Smooth muscle cell (in vitro differentiated cells): ENCODE measurements around the gene ZBTB20. TPM values are rescaled to one million over a fixed set of nuclear protein-coding genes. Genes with fewer than 3 reads are reported as not detected.

Experiments
- DNase-seq: peaks from one replicate; lab custom pipeline; 2025; ENCODE audit not compliant: unreplicated experiment; lab: John Stamatoyannopoulos, UW
- H2AFZ ChIP-seq: fragments of 200-600 bp; sonication (generic); 2 replicates; pipeline ENCODE4 v1.6.0; 2016; ENCODE audit warnings: antibody characterized with exemption, low read depth, mild to moderate bottlenecking
- H3F3A ChIP-seq: fragments of 200-600 bp; sonication (generic); 2 replicates; pipeline ENCODE4 v1.6.0; 2017; ENCODE audit warnings: antibody characterized with exemption, low read depth
- H3K27ac ChIP-seq: fragments of 200-600 bp; sonication (generic); 2 replicates; pipeline ENCODE4 v1.5.1; 2016; ENCODE audit warnings: low read depth, mild to moderate bottlenecking
- H3K27me3 ChIP-seq: fragments of 200-600 bp; sonication (generic); 2 replicates; pipeline ENCODE4 v1.6.1; 2016; ENCODE audit warnings: low read depth, mild to moderate bottlenecking
- H3K36me3 ChIP-seq: fragments of 200-600 bp; sonication (generic); 2 replicates; pipeline ENCODE4 v1.5.1; 2016; ENCODE audit warnings: low read depth
- H3K4me1 ChIP-seq: fragments of 200-600 bp; sonication (generic); 2 replicates; pipeline ENCODE4 v1.5.1; 2016; ENCODE audit warnings: low read depth
- H3K4me2 ChIP-seq: fragments of 200-600 bp; sonication (generic); 2 replicates; pipeline ENCODE4 v1.6.0; 2016; ENCODE audit warnings: mild to moderate bottlenecking
- H3K4me3 ChIP-seq: fragments of 200-600 bp; sonication (generic); 2 replicates; pipeline ENCODE4 v1.5.1; 2016; ENCODE audit warnings: mild to moderate bottlenecking
- H3K79me2 ChIP-seq: fragments of 200-600 bp; sonication (generic); 2 replicates; pipeline ENCODE4 v1.6.0; 2016; ENCODE audit warnings: low read depth, mild to moderate bottlenecking
- H3K9ac ChIP-seq: fragments of 200-600 bp; sonication (generic); 2 replicates; pipeline ENCODE4 v1.6.0; 2016; ENCODE audit warnings: low read depth
- H3K9me3 ChIP-seq: fragments of 200-600 bp; sonication (generic); replicated peaks from 2 replicates; pipeline ENCODE4 v1.5.1; 2016; ENCODE audit warnings: low read depth
- H4K20me1 ChIP-seq: fragments of 200-600 bp; sonication (generic); 2 replicates; pipeline ENCODE4 v1.6.0; 2016; ENCODE audit warnings: low read depth
- WGBS: methylation state at CpG from one replicate; pipeline ENCODE4 v1.1.7; 2016; ENCODE audit warnings: low lambda C conversion rate; 5-methylcytosine and 5-hydroxymethylcytosine counted together
- polyA plus RNA-seq: library from polyadenylated mRNA; unstranded; fragments of >200 nt; fragmentation: Nextera tagmentation; extraction: Ambion mirVana; gene quantifications from 2 replicates; pipeline ENCODE4 v1.2.1, GENCODE V29; 2016
- total RNA-seq: library from RNA; depleted of rRNA; stranded (reverse); fragments of >200 nt; gene quantifications from 2 replicates; pipeline ENCODE4 v1.2.3, GENCODE V29; 2014
- TF ChIP-seq, protein P1 (sequence below): fragments of 200-600 bp; sonication (generic); IDR thresholded peaks from 2 replicates; pipeline ENCODE4 v1.5.1; 2017; ENCODE audit warnings: borderline replicate concordance, mild to moderate bottlenecking, antibody characterized with exemption; ENCODE audit not compliant: insufficient read depth, poor library complexity, severe bottlenecking

ZBTB20 gene
- total and polyA plus RNA-seq, 2 experiments from 2014 or later = 4.9 to 6.8 TPM

DNA sequence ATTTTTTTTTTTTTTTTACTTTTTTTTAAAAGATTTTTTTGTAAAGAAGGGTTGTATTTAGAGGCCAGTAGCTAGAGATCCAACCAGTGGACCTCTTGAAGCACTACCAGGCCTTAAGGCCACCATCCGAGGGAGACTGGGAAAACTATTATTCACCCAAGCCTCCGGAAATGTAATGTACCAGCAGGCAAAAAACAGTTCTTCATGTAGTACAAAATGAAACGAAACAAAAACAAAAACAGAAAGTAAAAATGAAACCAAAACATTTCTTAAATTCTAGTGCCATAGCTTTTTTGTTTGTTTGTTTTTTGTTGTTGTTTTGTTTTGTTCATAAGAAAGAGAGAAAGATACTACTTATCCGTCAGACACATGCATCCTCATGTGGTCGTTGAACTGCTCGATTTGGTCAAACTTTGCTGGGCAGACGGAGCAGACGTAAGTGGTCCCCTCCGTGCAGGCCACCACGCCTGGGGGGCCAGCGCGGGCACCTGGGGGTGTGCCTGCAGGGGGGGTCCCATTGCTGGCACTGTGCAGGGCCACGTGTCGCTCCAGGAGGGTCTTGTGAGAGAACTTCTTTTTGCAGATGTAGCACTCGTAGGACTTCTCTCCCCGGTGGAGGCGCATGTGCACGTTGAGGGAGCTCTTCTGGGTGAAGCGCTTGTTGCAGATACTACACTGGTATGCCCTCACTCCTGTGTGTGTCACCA lies 808.3 kb downstream of the ZBTB20 start:
- H3K9ac ChIP-seq = no peak overlapping the region
- H3K79me2 ChIP-seq = no peaks in the 10 kb centered on the region
- no peak overlapping the region for H3K4me3 ChIP-seq
- no peak overlapping the region for H3K27ac ChIP-seq
- no peaks in the 10 kb centered on the region for H3K4me1 ChIP-seq
- no peak overlapping the region for H3K4me2 ChIP-seq
- no peak overlapping the region for H2AFZ ChIP-seq
- TF ChIP-seq, protein P1, sequence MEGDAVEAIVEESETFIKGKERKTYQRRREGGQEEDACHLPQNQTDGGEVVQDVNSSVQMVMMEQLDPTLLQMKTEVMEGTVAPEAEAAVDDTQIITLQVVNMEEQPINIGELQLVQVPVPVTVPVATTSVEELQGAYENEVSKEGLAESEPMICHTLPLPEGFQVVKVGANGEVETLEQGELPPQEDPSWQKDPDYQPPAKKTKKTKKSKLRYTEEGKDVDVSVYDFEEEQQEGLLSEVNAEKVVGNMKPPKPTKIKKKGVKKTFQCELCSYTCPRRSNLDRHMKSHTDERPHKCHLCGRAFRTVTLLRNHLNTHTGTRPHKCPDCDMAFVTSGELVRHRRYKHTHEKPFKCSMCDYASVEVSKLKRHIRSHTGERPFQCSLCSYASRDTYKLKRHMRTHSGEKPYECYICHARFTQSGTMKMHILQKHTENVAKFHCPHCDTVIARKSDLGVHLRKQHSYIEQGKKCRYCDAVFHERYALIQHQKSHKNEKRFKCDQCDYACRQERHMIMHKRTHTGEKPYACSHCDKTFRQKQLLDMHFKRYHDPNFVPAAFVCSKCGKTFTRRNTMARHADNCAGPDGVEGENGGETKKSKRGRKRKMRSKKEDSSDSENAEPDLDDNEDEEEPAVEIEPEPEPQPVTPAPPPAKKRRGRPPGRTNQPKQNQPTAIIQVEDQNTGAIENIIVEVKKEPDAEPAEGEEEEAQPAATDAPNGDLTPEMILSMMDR = no peak
- H4K20me1 ChIP-seq = no peaks in the 10 kb centered on the region
- H3K9me3 ChIP-seq = no peaks in the 10 kb centered on the region
- H3F3A ChIP-seq = no peaks in the 10 kb centered on the region
- H3K36me3 ChIP-seq = no peaks in the 10 kb centered on the region
- WGBS = 95% methylated on average over 19 of the region's 19 CpGs
- no peaks in the 10 kb centered on the region for H3K27me3 ChIP-seq
- DNase-seq = no peak

- H3K27ac ChIP-seq = no peak overlapping the region
- no peak overlapping the region for H3K4me3 ChIP-seq
- no peak overlapping the region for H3K9ac ChIP-seq
- peaks cover 5% of the 10 kb centered on the region for H3K4me1 ChIP-seq
- H3K79me2 ChIP-seq = no peaks in the 10 kb centered on the region
- no peak overlapping the region for H3K4me2 ChIP-seq
- no peaks in the 10 kb centered on the region for H3F3A ChIP-seq
- H4K20me1 ChIP-seq = no peaks in the 10 kb centered on the region
- no peaks in the 10 kb centered on the region for H3K27me3 ChIP-seq
- no peak overlapping the region for H2AFZ ChIP-seq
- 89% methylated on average over 3 of the region's 3 CpGs for WGBS
- no peaks in the 10 kb centered on the region for H3K36me3 ChIP-seq
- no peaks in the 10 kb centered on the region for H3K9me3 ChIP-seq
- no peak for DNase-seq
- TF ChIP-seq, protein P1 = no peak
These were observed 810.2 kb downstream of the ZBTB20 start for GRCh38 chr3:114336857-114337256.

- H3K4me2 ChIP-seq = no peak overlapping the region
- no peaks in the 10 kb centered on the region for H4K20me1 ChIP-seq
- TF ChIP-seq, protein P1 = peak; percentile 59
- no peaks in the 10 kb centered on the region for H3K79me2 ChIP-seq
- no peak overlapping the region for H3K27ac ChIP-seq
- H3K27me3 ChIP-seq = no peaks in the 10 kb centered on the region
- no peak overlapping the region for H2AFZ ChIP-seq
- no peaks in the 10 kb centered on the region for H3K9me3 ChIP-seq
- H3K4me1 ChIP-seq = peaks cover 5% of the 10 kb centered on the region
- no peaks in the 10 kb centered on the region for H3F3A ChIP-seq
- H3K36me3 ChIP-seq = no peaks in the 10 kb centered on the region
- WGBS = 93% methylated on average over 1 of the region's 1 CpG
- no peak overlapping the region for H3K9ac ChIP-seq
- no peak for DNase-seq
- no peak overlapping the region for H3K4me3 ChIP-seq
These were observed 810.9 kb downstream of the ZBTB20 start for GRCh38 chr3:114336122-114336697.

- no peak overlapping the region for H3K4me3 ChIP-seq
- no peaks in the 10 kb centered on the region for H3K9me3 ChIP-seq
- H3K79me2 ChIP-seq = no peaks in the 10 kb centered on the region
- no peaks in the 10 kb centered on the region for H4K20me1 ChIP-seq
- H3K36me3 ChIP-seq = no peaks in the 10 kb centered on the region
- no peaks in the 10 kb centered on the region for H3K27me3 ChIP-seq
- H3K27ac ChIP-seq = no peak overlapping the region
- H3K4me1 ChIP-seq = peaks cover 6% of the 10 kb centered on the region
- H3K4me2 ChIP-seq = no peak overlapping the region
- 80% methylated on average over 2 of the region's 2 CpGs for WGBS
- H3F3A ChIP-seq = no peaks in the 10 kb centered on the region
- H3K9ac ChIP-seq = no peak overlapping the region
- TF ChIP-seq, protein P1 = no peak
- DNase-seq = no peak
- no peak overlapping the region for H2AFZ ChIP-seq
These were observed 813.2 kb downstream of the ZBTB20 start for GRCh38 chr3:114333923-114334240.
